22Rv1 (cell line): ENCODE data around the gene PTPN13.

ENCODE experiments used
- ZFX ChIP-seq: fragments of 450-650 bp; IDR thresholded peaks from 2 replicates; pipeline ENCODE4 v1.6.1; 2017; ENCODE audit warnings: antibody characterized with exemption, borderline replicate concordance
- TF ChIP-seq, protein P1 (sequence below): fragments of 450-650 bp; IDR thresholded peaks from 2 replicates; pipeline ENCODE4 v1.5.1; 2017; ENCODE audit warnings: mild to moderate bottlenecking

- TF ChIP-seq, protein P1, sequence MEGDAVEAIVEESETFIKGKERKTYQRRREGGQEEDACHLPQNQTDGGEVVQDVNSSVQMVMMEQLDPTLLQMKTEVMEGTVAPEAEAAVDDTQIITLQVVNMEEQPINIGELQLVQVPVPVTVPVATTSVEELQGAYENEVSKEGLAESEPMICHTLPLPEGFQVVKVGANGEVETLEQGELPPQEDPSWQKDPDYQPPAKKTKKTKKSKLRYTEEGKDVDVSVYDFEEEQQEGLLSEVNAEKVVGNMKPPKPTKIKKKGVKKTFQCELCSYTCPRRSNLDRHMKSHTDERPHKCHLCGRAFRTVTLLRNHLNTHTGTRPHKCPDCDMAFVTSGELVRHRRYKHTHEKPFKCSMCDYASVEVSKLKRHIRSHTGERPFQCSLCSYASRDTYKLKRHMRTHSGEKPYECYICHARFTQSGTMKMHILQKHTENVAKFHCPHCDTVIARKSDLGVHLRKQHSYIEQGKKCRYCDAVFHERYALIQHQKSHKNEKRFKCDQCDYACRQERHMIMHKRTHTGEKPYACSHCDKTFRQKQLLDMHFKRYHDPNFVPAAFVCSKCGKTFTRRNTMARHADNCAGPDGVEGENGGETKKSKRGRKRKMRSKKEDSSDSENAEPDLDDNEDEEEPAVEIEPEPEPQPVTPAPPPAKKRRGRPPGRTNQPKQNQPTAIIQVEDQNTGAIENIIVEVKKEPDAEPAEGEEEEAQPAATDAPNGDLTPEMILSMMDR: no peak
- no peak for TF ChIP-seq ZFX
Observed at GRCh38 chr4:86587381-86588140, 6.6 kb upstream of the PTPN13 start.
